NCI-H1092 (cell line): Measurements from ENCODE around the gene GPR87.

ENCODE experiments used
- DNase-seq: peaks from one replicate; lab custom pipeline; 2025; lab: John Stamatoyannopoulos, UW

Gene GPR87

GRCh38 chr3:151316267-151316991 is at the start of gene GPR87:
Gene GPR87 (minus strand): TSS chr3:151316820. CDS start chr3:151300100, 16,720 bp downstream.
- no peak for DNase-seq

- DNase-seq = no peak
Observed at GRCh38 chr3:151362751-151363174, 46.1 kb upstream of the GPR87 start.

GRCh38 chr3:151357463-151357850 is 40.8 kb upstream of the GPR87 start:
- DNase-seq = no peak

GRCh38 chr3:151356794-151357462 is 40.3 kb upstream of the GPR87 start:
- DNase-seq = no peak

- DNase-seq = no peak
Observed at GRCh38 chr3:151351648-151352047, 35.0 kb upstream of the GPR87 start.

GRCh38 chr3:151351219-151351618 is 34.6 kb upstream of the GPR87 start:
- DNase-seq = no peak

GRCh38 chr3:151350656-151351055 is 34.0 kb upstream of the GPR87 start:
- no peak for DNase-seq

- DNase-seq = no peak
Observed at GRCh38 chr3:151347432-151347831, 30.8 kb upstream of the GPR87 start.

GRCh38 chr3:151346292-151346691 is 29.7 kb upstream of the GPR87 start:
- DNase-seq = no peak

GRCh38 chr3:151345859-151346258 is 29.2 kb upstream of the GPR87 start:
- no peak for DNase-seq

- DNase-seq = no peak
Observed at GRCh38 chr3:151331696-151332095, 15.1 kb upstream of the GPR87 start.

- no peak for DNase-seq
Observed at GRCh38 chr3:151330899-151331298, 14.3 kb upstream of the GPR87 start.

GRCh38 chr3:151330379-151330778 is 13.8 kb upstream of the GPR87 start:
- no peak for DNase-seq

- no peak for DNase-seq
Observed at GRCh38 chr3:151329363-151329762, 12.7 kb upstream of the GPR87 start, which contains the start of gene P2RY13. Gene P2RY13 (minus strand): TSS chr3:151329549. CDS start chr3:151329528, 21 bp downstream.

- DNase-seq = no peak
Observed at GRCh38 chr3:151328298-151328995, 11.8 kb upstream of the GPR87 start.

- DNase-seq = no peak
Observed at GRCh38 chr3:151327571-151328198, 11.1 kb upstream of the GPR87 start.

- DNase-seq = no peak
Observed at GRCh38 chr3:151322511-151322910, 5.9 kb upstream of the GPR87 start.

- DNase-seq = no peak
Observed at GRCh38 chr3:151321526-151321925, 4.9 kb upstream of the GPR87 start.

GRCh38 chr3:151320131-151320530 is 3.5 kb upstream of the GPR87 start:
- no peak for DNase-seq

GRCh38 chr3:151319628-151320027 is 3.0 kb upstream of the GPR87 start:
- DNase-seq = no peak

GRCh38 chr3:151318991-151319390 is 2.4 kb upstream of the GPR87 start:
- DNase-seq = no peak

GRCh38 chr3:151318313-151318712 is 1.7 kb upstream of the GPR87 start:
- no peak for DNase-seq
